Endodermal cell (in vitro differentiated cells): ENCODE results near the gene TMX1. TPM values are rescaled to one million over a fixed set of nuclear protein-coding genes. Genes with fewer than 3 reads are reported as not detected.

Experiments
- DNase-seq: peaks from one replicate; pipeline ENCODE4 v3.0.0-alpha.2; 2017
- H3K27ac ChIP-seq: 2 replicates; pipeline ENCODE4 v1.5.1; 2013; ENCODE audit warnings: mild to moderate bottlenecking, low read depth, low read length, moderate library complexity
- H3K27me3 ChIP-seq: 2 replicates; pipeline ENCODE4 v1.6.1; 2013; ENCODE audit warnings: mild to moderate bottlenecking, low read length, moderate library complexity; ENCODE audit not compliant: insufficient read depth, control insufficient read depth, poor library complexity, severe bottlenecking
- H3K36me3 ChIP-seq: 2 replicates; pipeline ENCODE4 v1.7.0; 2013; ENCODE audit warnings: mild to moderate bottlenecking, low read length, moderate library complexity; ENCODE audit not compliant: control insufficient read depth, insufficient read depth
- H3K4me1 ChIP-seq: one replicate; pipeline ENCODE4 v1.7.0; 2013; ENCODE audit warnings: low read length; ENCODE audit not compliant: control insufficient read depth, insufficient read depth
- H3K4me3 ChIP-seq: 2 replicates; pipeline ENCODE4 v1.5.1; 2013; ENCODE audit warnings: mild to moderate bottlenecking, low read length, moderate library complexity
- H3K9ac ChIP-seq: 2 replicates; pipeline ENCODE4 v1.6.1; 2013; ENCODE audit warnings: mild to moderate bottlenecking, low read length, moderate library complexity; ENCODE audit not compliant: poor library complexity, severe bottlenecking; ENCODE audit errors: extremely low read depth
- H3K9me3 ChIP-seq: 2 replicates; pipeline ENCODE4 v1.6.1; 2013; ENCODE audit warnings: mild to moderate bottlenecking, low read length, moderate library complexity; ENCODE audit not compliant: control insufficient read depth
- H3K27ac Mint-ChIP-seq: 2 replicates; pipeline ENCODE4 v1.8.0; 2020; ENCODE audit warnings: mixed read lengths
- H3K27me3 Mint-ChIP-seq: 2 replicates; pipeline ENCODE4 v1.8.0; 2021; ENCODE audit warnings: mild to moderate bottlenecking, mixed read lengths; ENCODE audit not compliant: insufficient read depth
- H3K36me3 Mint-ChIP-seq: 2 replicates; pipeline ENCODE4 v1.8.0; 2020; ENCODE audit warnings: low read depth, mixed read lengths
- H3K4me1 Mint-ChIP-seq: 2 replicates; pipeline ENCODE4 v1.8.0; 2020; ENCODE audit warnings: mixed read lengths
- H3K4me3 Mint-ChIP-seq: 2 replicates; pipeline ENCODE4 v1.8.0; 2020; ENCODE audit warnings: mild to moderate bottlenecking, moderate library complexity, mixed read lengths
- H3K9me3 Mint-ChIP-seq: 2 replicates; pipeline ENCODE4 v1.8.0; 2020; ENCODE audit warnings: mild to moderate bottlenecking, mixed read lengths
- CTCF ChIP-seq: fragments of 200-600 bp; sonication (generic); conservative IDR thresholded peaks from 2 replicates; pipeline ENCODE4 v1.5.0; 2021; ENCODE audit warnings: antibody characterized with exemption, mild to moderate bottlenecking
- WGBS, 2 experiments: methylation state at CpG; one replicate each; pipeline versions ENCODE4 v1.1.5 to v1.1.7; 2013; ENCODE audit warnings: missing lambda C conversion rate in 2 of 2, mixed read lengths in 1 of 2; ENCODE audit not compliant: insufficient coverage in 1 of 2, insufficient read length in 1 of 2; 5-methylcytosine and 5-hydroxymethylcytosine counted together
- total RNA-seq, 2 donors: library from RNA; stranded (reverse); fragmentation: NEBNext Ultra II Directional in 1 of 2; extraction: Animal tissue kit (Norgen Biotek cat#: 25700) in 1 of 2; gene quantifications; 2 replicates in 1 of 2; 3 replicates in 1 of 2; pipeline ENCODE4 v1.2.1, GENCODE V29; 2021

The TMX1 gene
- total RNA-seq, 2 donors from 2014 or later: 28.8 to 36.1 TPM

- DNase-seq: no peak
- Histone ChIP-seq H3K9ac (no peak overlapping the region), H3K27ac (no peak overlapping the region), H3K4me3 (no peak overlapping the region), H3K9me3 (peaks cover 9% of the 10 kb centered on the region), H3K27me3 (no peaks in the 10 kb centered on the region), H3K4me1 (no peaks in the 10 kb centered on the region), H3K36me3 (peaks cover 25% of the 10 kb centered on the region)
- no peak for TF ChIP-seq CTCF
- WGBS, 2 experiments: 94 to 100% methylated on average over 2 of the region's 2 CpGs
- no peaks in the 10 kb centered on the region for H3K27me3 Mint-ChIP-seq
- H3K27ac Mint-ChIP-seq: no peak overlapping the region
- H3K9me3 Mint-ChIP-seq: peaks cover 6% of the 10 kb centered on the region
- peaks cover 6% of the 10 kb centered on the region for H3K4me1 Mint-ChIP-seq
- peaks cover 26% of the 10 kb centered on the region for H3K36me3 Mint-ChIP-seq
- no peak overlapping the region for H3K4me3 Mint-ChIP-seq
Measured at GRCh38 chr14:51261151-51261550, 21.1 kb downstream of the TMX1 start.

- no peak for DNase-seq
- H3K27ac Mint-ChIP-seq: peak overlapping the region; percentile 60
- H3K4me1 Mint-ChIP-seq: peaks cover 6% of the 10 kb centered on the region
Measured at GRCh38 chr14:51262868-51263267, 22.8 kb downstream of the TMX1 start.

GRCh38 chr14:51269634-51270033 is 29.6 kb downstream of the TMX1 start:
- Histone ChIP-seq H3K4me3 (no peak overlapping the region), H3K27ac (no peak overlapping the region), H3K4me1 (no peaks in the 10 kb centered on the region), H3K36me3 (no peaks in the 10 kb centered on the region), H3K9ac (no peak overlapping the region), H3K27me3 (no peaks in the 10 kb centered on the region), H3K9me3 (no peaks in the 10 kb centered on the region)
- Mint-ChIP-seq H3K4me3 (no peak overlapping the region), H3K9me3 (no peaks in the 10 kb centered on the region), H3K4me1 (no peaks in the 10 kb centered on the region), H3K27me3 (no peaks in the 10 kb centered on the region), H3K27ac (no peak overlapping the region), H3K36me3 (peaks cover 2% of the 10 kb centered on the region)
- TF ChIP-seq CTCF: no peak
- WGBS, 2 experiments: 100% methylated on average over 1 of the region's 1 CpG; no CpG with 5 or more reads in 1 of the 2 experiments
- DNase-seq: no peak

More at GRCh38 chr14:51262868-51263267, 22.8 kb downstream of the TMX1 start:
- Histone ChIP-seq H3K27ac (no peak overlapping the region), H3K9ac (no peak overlapping the region), H3K9me3 (peaks cover 7% of the 10 kb centered on the region), H3K36me3 (peaks cover 13% of the 10 kb centered on the region), H3K4me1 (no peaks in the 10 kb centered on the region), H3K27me3 (no peaks in the 10 kb centered on the region), H3K4me3 (no peak overlapping the region)
- Mint-ChIP-seq H3K4me3 (no peak overlapping the region), H3K36me3 (peaks cover 13% of the 10 kb centered on the region), H3K9me3 (peaks cover 6% of the 10 kb centered on the region), H3K27me3 (no peaks in the 10 kb centered on the region)
- no peak for TF ChIP-seq CTCF
- WGBS, 2 experiments: 96 to 100% methylated on average over 1 to 2 of the region's 2 CpGs
